Measurements from ENCODE around the gene DNAH8.
"Not testable (repeated sequence)": the region's sequence is repeated elsewhere in the genome, so short reads cannot be mapped to it uniquely, and the experiment has no call there.

Gene DNAH8

DNA sequence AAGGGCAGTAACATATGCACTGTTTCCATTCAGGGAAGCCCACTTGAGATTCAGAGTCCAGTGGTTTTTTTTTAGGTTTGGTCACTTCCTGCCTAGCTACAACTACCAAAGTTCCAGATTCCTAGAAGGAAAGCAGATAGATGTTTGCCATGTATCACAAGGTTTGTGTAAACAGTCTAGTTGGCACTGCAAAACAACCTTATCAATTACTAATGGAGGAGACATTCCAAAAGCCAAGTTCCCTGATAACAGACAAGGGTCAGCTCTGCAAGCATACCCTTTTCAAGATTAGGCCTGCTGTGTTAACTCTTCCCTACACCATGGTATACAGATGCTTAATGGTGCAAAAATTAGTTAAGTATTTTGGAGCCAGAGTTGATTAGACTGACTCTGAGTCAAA, 192.2 kb downstream of the DNAH8 start:
- no peak for DNase-seq (ENCODE audit: low spot score)

DNA sequence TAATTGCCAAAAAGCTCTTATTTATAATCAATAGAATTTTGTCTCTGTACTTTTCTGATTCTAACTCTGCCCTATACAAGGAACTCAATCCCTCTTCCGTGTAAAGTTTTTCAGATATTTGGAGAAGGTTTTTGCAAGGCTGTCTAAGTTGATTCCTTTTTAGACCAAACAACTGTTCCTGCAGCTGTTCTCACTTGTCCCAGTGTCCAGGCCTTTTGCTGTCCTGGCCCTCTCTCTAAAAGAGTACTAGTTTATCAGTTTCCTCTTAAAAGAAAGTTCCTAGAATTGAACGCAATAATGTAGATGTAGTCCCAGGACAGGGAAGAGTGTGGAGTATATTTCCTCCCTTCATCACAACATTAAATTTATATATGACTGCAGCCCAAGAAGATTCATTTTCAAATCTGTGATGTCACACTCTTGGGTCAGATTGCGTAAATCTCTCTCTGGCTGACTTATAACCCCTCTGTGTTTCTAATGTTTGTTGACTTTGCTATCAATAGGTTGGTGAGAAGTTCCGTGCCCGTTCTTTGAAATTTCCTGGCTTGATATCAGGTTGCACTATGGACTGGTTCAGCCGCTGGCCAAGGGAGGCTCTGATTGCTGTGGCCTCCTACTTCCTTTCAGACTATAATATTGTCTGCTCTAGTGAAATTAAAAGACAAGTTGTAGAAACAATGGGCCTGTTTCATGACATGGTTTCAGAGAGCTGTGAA, 194.1 kb downstream of the DNAH8 start:
- DNase-seq (ENCODE audit: low spot score), result no peak

DNA sequence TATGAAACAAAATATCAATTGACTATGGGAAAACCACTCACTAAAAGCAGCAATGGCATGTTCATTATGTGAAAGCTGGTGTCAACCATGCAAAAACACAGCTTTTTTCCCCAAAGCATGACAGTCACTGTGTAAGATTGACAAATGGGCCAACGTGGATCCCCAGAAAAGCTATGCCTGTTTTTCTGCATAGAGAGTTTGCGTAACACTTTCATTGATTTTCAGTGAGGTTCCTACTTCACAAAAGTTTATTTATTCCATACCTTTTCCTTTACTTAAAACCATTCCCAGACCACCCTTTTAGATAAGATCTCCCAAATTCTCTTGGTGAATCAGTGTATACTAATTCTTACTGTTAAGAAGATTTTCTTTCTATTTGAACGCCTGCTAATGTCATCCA, 195.1 kb downstream of the DNAH8 start:
- no peak for DNase-seq (ENCODE audit: low spot score)

DNA sequence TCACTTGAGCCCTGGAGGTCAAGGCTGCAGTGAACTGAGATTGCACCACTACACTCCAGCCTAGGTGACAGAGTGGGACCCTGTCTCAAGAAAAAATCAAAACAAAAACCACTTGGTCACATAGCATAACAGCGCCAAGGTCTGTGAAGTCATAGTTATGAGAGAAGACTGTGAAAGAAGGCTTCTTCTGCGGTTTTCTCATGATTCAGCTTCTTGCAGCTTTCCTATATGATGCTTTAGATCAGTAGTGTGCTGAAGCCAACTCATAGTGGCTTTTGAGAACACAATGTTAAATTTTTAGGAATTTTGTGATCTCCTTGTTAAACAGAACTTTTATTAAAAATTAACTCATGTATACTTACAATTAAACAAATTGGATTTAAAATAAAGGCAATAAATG, 197.3 kb downstream of the DNAH8 start:
- DNase-seq (ENCODE audit: low spot score), result no peak

DNA sequence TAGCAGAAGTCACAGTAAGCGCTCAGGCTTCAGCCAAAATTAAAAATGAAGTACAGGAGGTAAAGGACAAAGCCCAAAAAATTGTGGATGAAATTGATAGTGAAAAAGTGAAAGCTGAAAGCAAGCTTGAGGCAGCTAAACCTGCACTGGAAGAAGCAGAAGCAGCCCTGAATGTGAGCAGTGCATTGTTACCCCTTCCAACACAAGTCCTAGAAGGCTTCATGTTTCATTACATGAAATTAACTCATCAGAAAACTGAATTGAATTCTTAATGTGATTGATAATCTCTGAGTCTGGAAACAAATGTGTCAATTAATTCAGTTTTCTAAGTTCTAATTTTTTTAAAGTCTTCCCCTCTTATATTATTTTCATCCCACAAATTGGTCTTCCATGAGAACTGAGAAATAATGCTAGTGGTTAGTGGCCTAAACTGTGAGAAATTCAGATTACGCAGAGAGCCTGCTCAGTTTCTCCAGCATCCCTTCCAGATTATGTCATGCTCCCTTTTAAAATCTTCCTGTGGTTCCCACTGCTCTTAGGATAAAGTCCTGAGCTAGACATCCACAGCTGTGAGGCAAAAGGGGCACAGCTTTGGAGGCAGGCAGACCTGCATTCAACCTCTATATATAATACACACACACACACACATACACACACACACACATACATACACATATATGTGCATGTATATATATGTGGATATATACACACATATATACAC, 200.3 kb downstream of the DNAH8 start:
- DNase-seq (ENCODE audit: low spot score), result no peak

DNA sequence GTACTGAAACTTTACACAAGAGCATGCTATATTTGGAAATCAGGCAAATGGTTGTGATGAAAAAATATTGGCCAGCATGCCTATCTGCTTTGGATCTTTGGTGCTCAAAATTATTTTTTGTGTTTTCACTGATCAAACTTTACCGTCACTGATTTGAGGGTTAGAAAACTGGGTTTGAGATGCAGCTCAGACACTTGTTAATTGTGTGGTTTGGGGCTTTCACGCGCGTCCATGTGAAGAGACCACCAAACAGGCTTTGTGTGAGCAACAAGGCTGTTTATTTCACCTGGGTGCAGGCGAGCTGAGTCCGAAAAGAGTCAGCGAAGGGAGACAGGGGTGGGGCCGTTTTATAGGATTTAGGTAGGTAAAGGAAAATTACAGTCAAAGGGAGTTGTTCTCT, 206.4 kb downstream of the DNAH8 start:
- DNase-seq (ENCODE audit: low spot score), result not testable (repeated sequence)

DNA sequence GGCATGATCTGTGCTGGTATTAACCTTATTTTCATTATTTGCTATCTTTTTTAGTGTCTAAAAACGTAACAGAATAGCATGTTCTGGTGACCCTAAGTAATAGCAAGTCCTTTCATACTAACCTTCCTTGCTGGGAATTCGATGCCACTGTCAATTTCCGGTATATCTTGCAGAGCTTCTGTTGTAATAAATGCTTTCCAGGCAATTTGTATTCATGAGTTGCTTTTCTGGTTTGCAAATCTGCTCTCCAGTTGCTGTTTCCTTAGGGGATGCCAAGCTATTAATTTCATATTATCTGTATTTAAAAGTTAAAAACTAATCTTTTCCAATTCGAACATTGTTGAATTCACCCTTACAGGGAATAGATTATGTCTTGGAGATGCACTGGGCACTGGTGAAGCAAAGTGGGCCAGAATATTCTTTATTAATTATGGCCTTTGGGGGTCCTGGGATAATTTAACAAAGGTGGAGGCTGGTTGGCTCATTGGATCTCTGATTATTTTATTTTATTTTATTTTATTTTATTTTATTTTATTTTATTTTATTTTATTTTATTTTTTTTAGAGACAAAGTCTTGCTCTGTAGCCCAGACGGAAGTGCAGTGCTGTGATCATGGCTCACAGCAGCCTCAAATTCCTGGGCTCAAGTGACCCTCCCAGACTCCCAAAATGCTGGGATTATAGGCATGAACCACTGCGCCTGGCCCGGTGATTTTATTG, 209.8 kb downstream of the DNAH8 start:
- DNase-seq (ENCODE audit: low spot score), result no peak

DNA sequence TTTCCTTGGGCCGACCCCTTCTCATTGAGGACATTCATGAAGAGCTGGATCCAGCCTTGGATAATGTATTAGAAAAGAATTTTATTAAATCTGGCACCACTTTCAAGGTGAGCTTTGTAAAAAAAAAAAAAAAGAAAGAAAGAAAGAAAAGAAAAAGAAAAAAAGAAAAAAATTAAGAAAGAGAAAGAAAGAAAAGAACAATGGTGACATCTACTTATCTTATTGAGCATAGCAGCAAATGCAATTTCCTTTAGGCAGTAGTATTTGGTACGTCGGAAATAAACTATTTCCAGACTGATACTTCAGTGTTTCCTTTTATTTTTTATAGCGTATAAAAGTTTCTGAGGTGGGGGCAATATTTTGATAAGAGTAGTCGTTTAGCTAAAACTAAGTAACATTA, 214.4 kb downstream of the DNAH8 start:
- no peak for DNase-seq (ENCODE audit: low spot score)

DNA sequence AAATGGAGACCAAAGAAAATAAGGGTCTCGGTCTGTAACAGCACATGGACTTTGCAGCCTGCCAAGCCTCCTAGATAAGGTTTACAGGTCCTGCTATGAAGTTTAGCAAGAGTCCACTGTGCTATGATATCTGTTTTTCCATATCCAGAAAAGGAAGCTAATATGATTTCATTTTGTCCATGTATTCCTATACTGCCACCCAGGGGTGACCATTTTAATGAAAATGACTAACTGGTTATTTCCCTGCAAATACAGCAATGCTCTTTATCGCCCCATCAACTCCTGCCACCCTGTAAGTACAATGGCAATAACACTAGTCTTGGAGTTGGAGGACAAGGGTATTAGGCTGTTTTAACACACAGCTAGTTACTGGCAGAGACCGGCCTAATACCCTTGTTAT, 218.3 kb downstream of the DNAH8 start:
- DNase-seq (ENCODE audit: low spot score), result peak; percentile 40

DNA sequence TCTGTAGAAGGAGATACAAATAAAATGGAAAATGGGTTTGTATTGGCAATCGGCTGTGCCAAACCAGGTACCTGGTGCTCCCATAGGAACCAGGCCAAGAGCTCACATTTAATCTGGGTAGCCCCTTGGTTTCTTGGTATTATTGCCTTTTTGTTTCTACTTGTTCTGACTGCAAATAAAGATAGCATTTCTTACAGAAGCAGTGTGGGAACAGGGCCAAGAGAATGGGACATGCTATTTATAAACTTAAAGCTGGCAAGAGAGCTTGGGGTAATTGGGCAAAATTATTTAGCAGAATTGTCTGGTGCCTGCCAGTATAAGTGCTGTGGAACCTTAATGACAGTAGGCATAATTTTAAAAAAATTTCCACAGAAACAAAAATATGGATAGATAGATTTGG, 219.9 kb downstream of the DNAH8 start:
- DNase-seq (ENCODE audit: low spot score), result peak; percentile 5

DNA sequence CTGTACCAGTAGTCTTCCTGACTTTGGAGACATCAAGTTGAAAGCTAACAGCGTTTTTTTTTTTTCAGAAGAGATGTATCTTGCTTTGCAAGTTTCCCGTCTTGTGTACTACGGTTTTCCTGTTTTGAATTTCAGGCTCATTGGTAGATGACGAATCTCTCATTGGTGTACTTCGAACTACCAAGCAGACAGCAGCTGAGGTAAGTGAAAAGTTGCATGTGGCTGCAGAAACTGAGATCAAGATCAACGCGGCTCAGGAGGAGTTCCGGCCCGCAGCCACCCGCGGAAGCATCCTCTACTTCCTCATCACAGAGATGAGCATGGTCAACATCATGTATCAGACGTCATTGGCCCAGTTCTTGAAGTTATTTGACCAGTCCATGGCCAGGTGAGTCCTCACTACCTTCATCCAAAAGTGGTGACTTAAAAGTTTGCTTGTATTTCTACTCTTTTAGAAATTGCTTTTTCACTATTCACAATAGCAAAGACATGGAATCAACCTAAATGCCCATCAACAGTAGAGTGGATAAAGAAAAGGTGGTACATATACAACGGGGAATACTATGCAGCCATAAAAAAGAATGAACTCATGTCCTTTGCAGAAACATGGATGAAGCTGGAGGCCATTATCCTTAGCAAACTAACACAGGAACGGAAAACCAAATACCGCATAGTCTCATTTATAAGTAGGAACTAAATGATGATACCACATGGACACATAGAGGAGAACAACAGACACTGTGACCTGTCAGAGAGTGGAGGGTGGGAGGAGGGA, 222.9 kb downstream of the DNAH8 start:
- no peak for DNase-seq (ENCODE audit: low spot score)

DNA sequence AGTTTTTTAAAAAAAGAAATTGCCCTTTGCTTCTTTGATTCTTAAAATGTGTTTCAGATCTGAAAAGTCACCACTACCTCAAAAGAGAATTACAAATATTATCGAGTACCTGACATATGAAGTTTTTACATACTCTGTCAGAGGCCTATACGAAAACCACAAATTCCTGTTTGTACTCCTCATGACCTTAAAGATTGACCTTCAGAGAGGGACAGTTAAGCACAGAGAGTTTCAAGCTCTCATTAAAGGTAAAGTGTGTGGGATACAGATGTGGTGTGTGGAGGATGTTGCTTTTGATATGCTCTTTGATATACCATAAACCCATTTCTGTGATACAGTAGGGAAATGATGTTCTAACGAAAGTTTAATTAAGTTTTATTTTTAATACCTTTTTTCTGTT, 223.6 kb downstream of the DNAH8 start:
- no peak for DNase-seq (ENCODE audit: low spot score)

DNA sequence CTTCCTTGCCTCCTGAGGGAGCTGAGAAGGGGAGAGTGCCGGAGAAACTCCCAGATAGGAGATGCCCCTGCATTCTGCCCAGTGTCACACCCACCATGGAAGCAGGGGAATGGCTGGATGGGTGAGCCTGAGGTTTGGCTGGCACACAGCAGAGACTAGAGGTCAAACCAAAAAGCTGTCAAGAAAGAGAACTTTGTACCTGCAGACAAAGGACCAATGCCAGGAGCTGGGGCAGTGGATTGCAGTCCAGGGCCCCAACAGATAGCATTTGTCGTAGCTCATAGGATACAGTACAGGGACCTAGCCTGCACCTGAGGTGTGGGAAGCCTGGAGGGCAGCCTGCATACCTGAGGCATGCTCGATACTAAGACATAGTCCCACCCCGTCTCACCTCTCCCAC, 227.3 kb downstream of the DNAH8 start:
- no peak for DNase-seq (ENCODE audit: low spot score)

DNA sequence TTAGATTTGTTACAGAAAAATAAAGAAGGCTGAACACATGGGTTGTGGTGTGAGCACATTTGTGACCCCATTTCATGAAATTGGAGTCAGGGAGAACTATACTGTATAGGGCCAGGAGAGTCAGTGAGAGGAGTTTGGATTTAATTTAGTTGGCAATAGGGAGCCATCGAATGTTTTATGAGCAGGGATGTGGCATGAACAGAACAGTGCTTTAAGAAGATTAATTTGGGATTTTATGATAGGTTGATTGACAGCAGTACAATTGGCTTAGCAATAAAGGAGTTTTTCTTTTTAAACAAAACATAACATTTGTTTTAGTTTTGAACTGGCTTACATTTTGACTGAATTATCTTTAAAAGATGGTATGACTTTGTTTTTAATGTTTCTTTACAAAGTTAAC, 227.9 kb downstream of the DNAH8 start:
- no peak for DNase-seq (ENCODE audit: low spot score)

DNA sequence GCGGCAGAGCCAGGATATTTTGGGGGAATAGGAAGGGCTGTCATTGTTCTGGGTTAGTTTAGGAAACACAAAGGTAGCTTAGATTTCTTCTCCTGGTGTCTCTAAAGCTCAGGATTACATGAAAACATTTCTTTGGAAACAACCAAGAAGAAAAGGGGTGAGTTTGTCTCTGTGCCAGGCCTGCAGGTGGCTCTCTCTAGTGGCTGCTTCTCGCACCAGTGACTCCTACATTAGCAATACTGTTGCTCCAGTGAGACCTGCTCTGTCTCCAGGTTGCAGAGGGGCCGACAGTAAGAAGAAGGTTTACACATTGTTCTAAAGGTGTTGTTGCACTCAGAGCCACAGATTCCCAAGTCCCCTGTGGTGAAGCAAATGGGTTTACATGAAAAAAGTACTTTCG, 228.9 kb downstream of the DNAH8 start:
- DNase-seq (ENCODE audit: low spot score), result no peak

DNA sequence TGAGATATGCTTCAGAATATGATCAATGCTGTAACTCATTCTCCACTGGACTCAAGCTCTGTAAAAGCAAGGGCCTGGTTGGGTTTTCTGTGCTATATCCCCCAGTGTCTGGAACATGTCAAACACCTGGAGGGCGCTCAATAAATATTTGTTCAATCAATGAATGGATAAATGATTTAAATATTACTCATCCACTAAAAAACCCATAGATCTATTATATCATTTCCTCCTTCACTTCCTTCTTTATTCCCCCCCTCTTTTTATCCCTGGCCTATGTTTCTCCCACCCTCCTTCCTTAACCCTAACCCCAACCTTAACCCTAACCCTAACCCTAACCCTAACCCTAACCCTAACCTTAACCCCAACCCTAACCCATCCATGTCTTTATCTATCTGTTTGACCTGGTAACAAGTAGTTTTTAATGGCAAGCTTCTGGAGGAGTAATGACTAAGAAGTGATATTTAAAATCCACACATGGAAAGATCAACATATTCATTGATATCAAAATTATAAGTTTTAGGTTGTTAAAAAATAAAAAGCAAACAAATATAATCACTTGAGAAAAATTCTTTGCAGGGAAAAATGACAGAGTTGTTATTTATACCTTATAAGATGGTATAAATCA, 229.7 kb downstream of the DNAH8 start:
- no peak for DNase-seq (ENCODE audit: low spot score)

DNA sequence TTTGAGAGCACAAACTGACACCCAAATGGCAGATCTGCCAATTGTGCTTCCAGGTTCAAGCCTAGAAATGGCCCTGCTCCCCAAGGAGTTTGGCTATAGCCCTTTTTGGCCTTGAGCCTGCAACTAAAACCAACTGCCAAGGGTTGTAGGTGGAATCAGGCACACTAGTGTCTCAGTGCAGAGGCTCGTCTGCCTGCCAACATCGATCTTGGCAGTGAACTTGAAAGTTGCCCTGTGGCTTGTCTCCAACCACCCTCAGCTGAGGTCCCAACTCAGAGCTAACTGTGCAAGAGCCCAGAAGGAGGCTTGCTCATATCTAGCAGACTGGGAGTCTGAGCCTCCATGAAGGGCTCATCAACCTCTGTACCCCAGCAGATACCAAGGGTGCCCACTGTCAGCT, 240.8 kb downstream of the DNAH8 start:
- DNase-seq (ENCODE audit: low spot score), result peak; percentile 24

DNA sequence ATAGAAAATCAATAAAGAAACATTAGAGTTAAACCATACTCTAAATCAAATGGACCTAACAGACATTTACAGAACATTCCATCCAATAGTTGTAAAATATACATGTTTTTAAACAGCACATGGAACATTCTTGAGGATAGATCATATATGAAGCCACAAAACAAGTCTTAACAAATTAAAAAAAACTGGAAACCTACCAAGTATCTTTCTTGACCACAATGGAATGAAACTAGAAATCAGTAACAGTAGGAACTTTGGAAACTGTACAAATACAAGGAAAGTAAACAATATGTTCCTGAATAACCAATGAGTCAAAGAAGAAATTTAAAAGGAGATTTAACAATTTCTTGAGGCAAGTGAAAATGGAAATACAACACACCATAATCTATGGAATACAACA, 242.3 kb downstream of the DNAH8 start:
- no peak for DNase-seq (ENCODE audit: low spot score)

DNA sequence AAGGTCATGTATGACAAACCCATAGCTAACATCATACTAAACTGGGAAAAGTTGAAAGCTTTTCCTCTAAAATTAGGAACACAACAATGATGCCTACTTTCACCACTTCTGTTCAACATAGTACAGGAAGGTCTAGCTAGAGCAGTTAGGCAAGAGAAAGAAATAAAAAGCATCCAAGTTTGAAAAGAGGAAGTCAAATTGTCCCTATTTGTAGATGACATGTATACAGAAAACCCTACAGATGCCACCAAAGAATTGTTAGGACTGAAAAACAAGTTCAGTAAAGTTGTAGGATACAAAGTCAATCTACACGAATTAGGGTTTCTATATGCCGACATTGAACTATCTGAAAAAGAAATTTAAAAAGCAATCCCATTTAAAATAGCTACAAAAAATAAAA, 244.0 kb downstream of the DNAH8 start:
- DNase-seq (ENCODE audit: low spot score), result no peak

DNA sequence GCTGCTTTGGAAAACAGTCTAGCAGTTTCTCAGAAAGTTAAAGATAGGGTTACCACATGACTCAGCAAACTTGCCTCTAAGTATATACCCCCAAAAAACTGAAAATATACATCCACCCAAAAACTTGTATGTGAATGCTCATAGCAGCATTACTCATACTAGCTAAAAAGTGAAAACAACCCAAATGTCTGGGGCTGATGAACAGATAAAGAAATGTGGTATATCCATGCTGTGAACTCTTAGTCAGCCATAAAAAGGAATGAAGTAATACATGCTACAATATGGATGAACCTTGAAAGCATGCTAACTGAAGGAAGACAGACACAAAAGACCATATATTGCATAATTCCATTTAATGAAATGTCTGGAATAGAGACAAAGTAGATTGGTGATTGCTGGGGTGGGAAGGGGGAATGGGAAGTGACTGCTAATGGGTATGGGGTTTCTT, 253.6 kb downstream of the DNAH8 start:
- DNase-seq (ENCODE audit: low spot score), result no peak

DNA sequence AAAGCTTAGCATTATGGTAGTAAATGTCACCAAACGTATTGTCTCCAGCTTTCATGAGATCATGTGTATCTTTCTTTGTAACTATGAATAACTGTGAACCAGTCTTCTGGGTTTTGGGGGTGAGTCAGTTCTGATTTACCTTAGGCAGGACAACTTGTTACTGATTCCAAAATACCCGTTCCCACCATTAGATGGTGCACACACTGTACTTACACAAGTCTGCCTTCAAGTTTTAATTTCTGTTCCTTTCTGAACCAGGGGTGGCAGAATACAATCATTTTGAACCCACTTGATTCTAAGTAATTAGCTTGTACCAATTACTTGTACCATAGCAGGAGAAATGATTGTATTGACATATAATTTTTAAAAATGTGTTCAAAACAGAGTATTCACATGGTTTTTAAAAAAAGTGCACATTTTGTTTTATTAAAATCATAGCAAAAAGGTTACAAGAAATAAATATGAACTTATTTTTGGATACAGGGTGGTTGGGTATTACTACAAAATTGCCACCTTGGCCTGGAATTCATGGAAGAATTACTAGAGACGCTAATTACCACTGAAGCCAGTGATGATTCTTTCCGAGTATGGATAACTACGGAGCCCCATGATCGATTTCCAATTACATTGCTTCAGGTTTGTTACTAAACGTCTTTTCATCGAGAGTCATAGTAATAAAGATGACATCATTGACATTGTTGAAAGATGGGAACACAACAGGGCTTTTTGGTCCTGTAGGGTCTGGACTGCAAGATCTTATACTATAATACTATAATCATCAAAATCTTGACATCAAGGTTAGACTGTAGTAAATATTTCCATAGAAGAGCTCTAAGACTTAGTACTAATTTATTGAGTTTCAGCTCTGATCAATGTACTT, 258.3 kb downstream of the DNAH8 start:
- peak; percentile 80 for DNase-seq (ENCODE audit: low spot score)

Data from Ammon's horn (tissue), 1 donor.